Activated naive CD8-positive, alpha-beta T cell treated with anti-CD3 and anti-CD28 coated beads, Interleukin-2, amount 50 U/mL, for 24 hours (primary cell): Measurements from ENCODE around the gene NFKBIB.
"Not testable (repeated sequence)": the region's sequence is repeated elsewhere in the genome, so short reads cannot be mapped to it uniquely, and the experiment has no call there.

Source experiments
- ATAC-seq: fragments of 150-1000 bp; cut with Tn5 transposase; one replicate; pipeline ENCODE4 v1.10.0; 2021
- DNase-seq: peaks from one replicate; pipeline ENCODE4 v3.0.0; 2021
- H3K27ac Mint-ChIP-seq: one replicate; pipeline ENCODE4 v1.8.0; 2021; ENCODE audit warnings: mild to moderate bottlenecking, mixed read lengths
- H3K27me3 Mint-ChIP-seq: one replicate; pipeline ENCODE4 v1.8.0; 2021; ENCODE audit warnings: mixed read lengths
- H3K36me3 Mint-ChIP-seq: one replicate; pipeline ENCODE4 v1.8.0; 2021; ENCODE audit warnings: low read depth, mixed read lengths
- H3K4me1 Mint-ChIP-seq: one replicate; pipeline ENCODE4 v1.8.0; 2021; ENCODE audit warnings: mixed read lengths
- H3K4me3 Mint-ChIP-seq: one replicate; pipeline ENCODE4 v1.8.0; 2021; ENCODE audit warnings: mild to moderate bottlenecking, moderate library complexity, mixed read lengths
- H3K9me3 Mint-ChIP-seq: one replicate; pipeline ENCODE4 v1.8.0; 2021; ENCODE audit warnings: mixed read lengths

The NFKBIB gene

GRCh38 chr19:38921420-38922274, 21.9 kb downstream of the NFKBIB start:
- Mint-ChIP-seq H3K36me3 (peaks cover 23% of the 10 kb centered on the region), H3K27ac (no peak overlapping the region)
- no peak for ATAC-seq

DNA sequence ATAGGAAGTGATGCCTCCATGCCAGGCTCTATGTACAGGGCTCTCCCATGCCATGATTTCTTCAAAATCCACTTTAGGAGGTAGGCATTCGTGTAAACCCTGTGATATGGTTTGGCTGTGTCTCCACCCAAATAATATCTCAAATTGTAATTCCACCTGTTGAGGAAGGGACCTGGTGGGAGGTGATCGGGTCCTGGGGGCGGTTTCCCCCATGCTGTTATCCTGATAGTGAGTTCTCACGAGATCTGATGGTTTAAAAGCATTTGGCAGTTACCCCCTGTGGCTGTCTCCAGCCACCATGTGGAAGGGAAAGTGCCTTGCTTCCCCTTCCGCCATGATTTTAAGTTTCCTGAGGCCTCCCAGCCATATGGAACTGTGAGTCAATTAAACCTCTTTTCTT, 22.7 kb downstream of the NFKBIB start:
- no peaks in the 10 kb centered on the region for H3K4me1 Mint-ChIP-seq
- no peaks in the 10 kb centered on the region for H3K9me3 Mint-ChIP-seq
- H3K36me3 Mint-ChIP-seq, result peaks cover 23% of the 10 kb centered on the region
- H3K27me3 Mint-ChIP-seq, result no peaks in the 10 kb centered on the region
- ATAC-seq, result no peak
- H3K4me3 Mint-ChIP-seq, result no peak overlapping the region
- no peak for DNase-seq
- H3K27ac Mint-ChIP-seq, result no peak overlapping the region

More at GRCh38 chr19:38921420-38922274, 21.9 kb downstream of the NFKBIB start:
- DNase-seq, result no peak
- H3K9me3 Mint-ChIP-seq, result no peaks in the 10 kb centered on the region
- no peaks in the 10 kb centered on the region for H3K27me3 Mint-ChIP-seq
- H3K4me1 Mint-ChIP-seq, result no peaks in the 10 kb centered on the region
- H3K4me3 Mint-ChIP-seq, result no peak overlapping the region

- no peak overlapping the region for H3K4me3 Mint-ChIP-seq
- no peaks in the 10 kb centered on the region for H3K27me3 Mint-ChIP-seq
- H3K9me3 Mint-ChIP-seq, result no peaks in the 10 kb centered on the region
- H3K36me3 Mint-ChIP-seq, result peaks cover 27% of the 10 kb centered on the region
- DNase-seq, result no peak
- no peak for ATAC-seq
- H3K27ac Mint-ChIP-seq, result no peak overlapping the region
- peaks cover 12% of the 10 kb centered on the region for H3K4me1 Mint-ChIP-seq
Observed at GRCh38 chr19:38924388-38924787, 24.6 kb downstream of the NFKBIB start.

DNA sequence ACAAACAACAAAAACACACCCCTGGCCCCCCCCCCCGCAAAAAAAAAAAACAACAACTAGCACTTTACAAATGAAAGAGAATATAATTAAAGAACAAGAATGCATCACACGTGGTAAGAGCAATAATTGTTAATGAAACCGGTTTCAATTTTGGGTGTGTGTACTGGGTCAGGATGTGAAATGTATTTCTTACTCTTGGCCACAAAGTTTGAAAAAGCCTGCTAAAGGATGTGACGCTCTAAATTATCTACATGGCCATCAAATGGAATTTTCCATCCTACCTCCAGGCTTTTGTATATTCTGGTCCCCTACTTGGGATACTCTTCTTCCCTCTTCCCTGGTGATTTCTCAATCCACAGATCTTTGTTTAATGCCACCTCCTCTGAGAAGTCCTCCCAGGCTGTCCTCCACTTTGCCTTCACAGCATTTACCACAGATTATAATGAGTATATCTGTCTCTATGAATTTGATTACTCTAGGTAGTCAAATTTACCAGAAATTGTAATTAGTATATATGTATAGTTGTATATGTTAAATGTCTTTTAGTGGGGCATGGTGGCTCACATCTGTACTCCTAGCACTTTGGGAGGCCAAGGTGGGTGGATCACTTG, 28.7 kb downstream of the NFKBIB start:
- no peak for DNase-seq
- Mint-ChIP-seq H3K36me3 (peaks cover 29% of the 10 kb centered on the region), H3K9me3 (no peaks in the 10 kb centered on the region), H3K4me3 (peak overlapping the region; percentile 88), H3K27ac (no peak overlapping the region), H3K27me3 (no peaks in the 10 kb centered on the region), H3K4me1 (peaks cover 39% of the 10 kb centered on the region)
- ATAC-seq, result no peak

GRCh38 chr19:38929929-38930775, 30.4 kb downstream of the NFKBIB start, which contains the start of gene SARS2:
Gene SARS2, minus strand, starts transcription at chr19:38930763. Its CDS starts 27 bp downstream, at chr19:38930736.
- Mint-ChIP-seq H3K4me3 (peak within 1 kb of the TSS; percentile 88), H3K36me3 (peaks cover 36% of the 10 kb centered on the region), H3K27ac (peak within 1 kb of the TSS; percentile 98), H3K27me3 (no peaks in the 10 kb centered on the region), H3K4me1 (peaks cover 39% of the 10 kb centered on the region), H3K9me3 (no peaks in the 10 kb centered on the region)
- ATAC-seq (peak; percentile 60), DNase-seq (peak; percentile 91)

DNA sequence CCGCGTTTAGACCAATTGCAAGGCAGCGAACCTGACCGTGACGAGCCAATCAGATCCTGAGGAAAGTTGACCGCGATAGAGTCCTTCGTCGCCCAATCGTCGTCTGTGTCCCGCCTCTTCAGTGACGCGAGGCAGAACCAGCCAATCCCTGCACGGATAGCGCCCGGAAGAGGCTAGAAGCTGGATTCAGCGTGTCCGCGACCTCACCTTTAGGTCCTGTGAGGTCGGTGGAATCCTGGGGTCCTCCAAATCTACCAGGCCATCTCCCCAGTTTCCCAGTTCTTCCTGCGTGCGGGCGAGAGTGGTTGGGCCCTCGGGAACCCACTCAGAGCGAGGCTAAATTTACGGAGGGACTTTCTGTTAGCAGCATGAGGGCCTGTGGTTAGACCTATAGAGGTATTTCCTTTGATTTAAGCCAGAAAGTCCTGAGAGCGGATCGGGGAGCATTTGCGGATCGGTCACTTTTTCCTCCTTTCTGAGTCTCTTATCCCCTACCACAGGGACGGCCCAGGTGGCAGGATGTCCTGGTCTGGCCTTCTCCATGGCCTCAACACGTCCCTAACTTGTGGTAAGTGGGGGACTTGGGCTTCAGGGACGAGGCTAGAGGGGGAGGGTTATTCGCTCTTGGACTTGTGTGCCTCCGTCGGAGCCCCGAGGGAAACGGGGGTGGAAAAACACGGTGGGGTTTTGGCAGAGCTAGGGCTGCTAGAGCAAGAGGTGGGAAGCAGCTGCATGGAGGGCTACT, 31.2 kb downstream of the NFKBIB start, which contains the start of gene MRPS12:
MRPS12 (plus strand) TSS at position 169 of the 745 bp plus-strand sequence; CDS start at position 520, 351 bp downstream.
- peak; percentile 97 for ATAC-seq

GRCh38 chr19:38931521-38931793, 31.7 kb downstream of the NFKBIB start:
- ATAC-seq (no peak), DNase-seq (no peak)
- H3K27ac Mint-ChIP-seq, result peak overlapping the region; percentile 98
- H3K4me3 Mint-ChIP-seq, result peak overlapping the region; percentile 88
- no peaks in the 10 kb centered on the region for H3K27me3 Mint-ChIP-seq
- no peaks in the 10 kb centered on the region for H3K9me3 Mint-ChIP-seq
- H3K4me1 Mint-ChIP-seq, result peaks cover 39% of the 10 kb centered on the region
- peaks cover 40% of the 10 kb centered on the region for H3K36me3 Mint-ChIP-seq

More for the DNA sequence above, 31.2 kb downstream of the NFKBIB start, which contains the start of gene MRPS12:
- Mint-ChIP-seq H3K27me3 (no peaks in the 10 kb centered on the region), H3K36me3 (peaks cover 37% of the 10 kb centered on the region), H3K9me3 (no peaks in the 10 kb centered on the region), H3K4me3 (peak within 1 kb of the TSS; percentile 88), H3K27ac (peak within 1 kb of the TSS; percentile 98), H3K4me1 (peaks cover 39% of the 10 kb centered on the region)
- DNase-seq, result peak; percentile 97

DNA sequence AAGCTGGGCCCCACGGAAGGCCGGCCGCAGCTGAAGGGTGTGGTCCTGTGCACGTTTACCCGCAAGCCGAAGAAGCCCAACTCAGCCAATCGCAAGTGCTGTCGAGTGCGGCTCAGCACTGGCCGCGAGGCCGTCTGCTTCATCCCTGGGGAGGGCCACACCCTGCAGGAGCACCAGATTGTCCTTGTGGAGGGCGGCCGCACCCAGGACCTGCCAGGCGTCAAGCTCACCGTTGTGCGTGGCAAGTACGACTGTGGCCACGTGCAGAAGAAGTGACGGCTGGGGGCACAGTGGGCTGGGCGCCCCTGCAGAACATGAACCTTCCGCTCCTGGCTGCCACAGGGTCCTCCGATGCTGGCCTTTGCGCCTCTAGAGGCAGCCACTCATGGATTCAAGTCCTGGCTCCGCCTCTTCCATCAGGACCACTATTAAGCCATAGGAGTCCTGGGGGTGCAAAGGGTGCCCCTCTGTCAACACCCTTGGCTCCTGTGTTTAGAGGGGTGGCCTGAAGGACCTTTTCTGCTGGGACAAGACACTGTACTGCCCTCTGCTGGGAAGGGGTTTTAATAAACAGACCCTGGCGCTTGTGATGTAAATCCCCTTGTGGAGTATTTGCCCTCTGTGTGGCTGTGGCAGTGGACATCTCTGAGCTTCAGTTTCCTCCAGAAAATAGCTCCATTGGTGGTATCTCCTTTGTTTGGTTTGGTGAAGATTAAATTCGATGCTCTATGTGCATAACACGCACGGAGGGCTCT, 32.8 kb downstream of the NFKBIB start:
- peaks cover 39% of the 10 kb centered on the region for H3K4me1 Mint-ChIP-seq
- no peak for ATAC-seq
- DNase-seq, result peak; percentile 51
- no peak overlapping the region for H3K27ac Mint-ChIP-seq
- H3K36me3 Mint-ChIP-seq, result peaks cover 39% of the 10 kb centered on the region
- H3K9me3 Mint-ChIP-seq, result no peaks in the 10 kb centered on the region
- peak overlapping the region; percentile 88 for H3K4me3 Mint-ChIP-seq
- no peaks in the 10 kb centered on the region for H3K27me3 Mint-ChIP-seq

DNA sequence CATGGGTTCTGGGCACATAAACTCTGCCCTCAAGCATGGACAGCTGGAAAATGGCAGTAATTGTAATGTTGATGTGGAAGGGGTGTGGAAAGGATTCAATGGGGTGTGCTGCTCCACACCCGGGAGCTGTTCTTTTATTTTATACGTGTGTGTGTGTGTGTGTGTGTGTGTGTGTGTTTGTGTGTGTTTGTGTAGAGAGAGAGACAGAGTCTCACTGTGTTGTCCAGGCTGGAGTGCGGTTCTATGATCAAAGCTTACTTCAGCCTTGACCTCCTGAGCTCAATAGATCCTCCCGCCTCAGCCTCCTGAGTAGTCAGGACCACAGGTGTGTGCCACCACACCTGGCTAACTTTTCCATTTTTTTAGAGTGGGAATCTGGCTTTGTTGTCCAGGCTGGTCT, 33.8 kb downstream of the NFKBIB start:
- Mint-ChIP-seq H3K4me1 (peaks cover 36% of the 10 kb centered on the region), H3K27ac (no peak overlapping the region), H3K27me3 (no peaks in the 10 kb centered on the region), H3K4me3 (peak overlapping the region; percentile 60), H3K9me3 (no peaks in the 10 kb centered on the region), H3K36me3 (peaks cover 38% of the 10 kb centered on the region)
- ATAC-seq (no peak), DNase-seq (no peak)

DNA sequence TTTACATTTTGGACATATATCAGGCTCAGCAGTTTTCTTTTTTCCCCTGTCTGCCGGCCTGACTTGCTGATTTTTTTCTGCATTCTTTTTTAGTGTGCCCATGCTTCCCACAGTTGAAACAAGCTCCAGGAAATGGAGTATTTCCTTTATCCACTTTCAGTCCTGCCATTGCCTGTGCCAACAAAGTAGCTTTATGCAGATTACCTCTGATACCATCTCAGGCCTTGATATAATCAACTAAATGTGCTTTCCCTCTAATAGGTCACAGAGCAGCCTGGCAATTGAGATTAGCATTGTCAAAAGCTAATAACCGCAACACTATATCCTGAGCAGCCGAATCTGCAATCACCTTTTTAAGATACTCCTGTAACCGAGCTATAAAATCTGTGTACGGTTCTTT, 40.2 kb downstream of the NFKBIB start:
- Mint-ChIP-seq H3K4me3 (no peak overlapping the region), H3K4me1 (peaks cover 8% of the 10 kb centered on the region), H3K9me3 (no peaks in the 10 kb centered on the region), H3K27ac (no peak overlapping the region), H3K27me3 (peaks cover 4% of the 10 kb centered on the region), H3K36me3 (peaks cover 12% of the 10 kb centered on the region)
- no peak for DNase-seq
- ATAC-seq, result no peak

DNA sequence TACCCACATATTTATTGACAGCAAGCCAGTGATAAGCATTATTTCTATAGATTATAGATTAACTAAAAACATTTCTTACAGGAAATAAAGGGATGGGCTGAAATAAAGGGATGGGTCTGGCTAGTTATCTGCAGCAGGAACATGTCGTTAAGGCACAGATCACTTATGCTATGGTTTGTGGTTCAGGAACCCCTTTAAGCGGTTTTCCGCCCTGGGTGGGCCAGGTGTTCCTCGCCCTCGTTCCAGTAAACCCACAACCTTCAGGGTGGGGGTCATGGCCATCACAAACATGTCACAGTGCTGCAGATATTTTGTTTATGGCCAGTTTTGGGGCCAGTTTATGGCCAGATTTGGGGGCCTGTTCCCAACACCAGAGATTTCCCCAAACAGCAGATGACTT, 41.7 kb downstream of the NFKBIB start:
- H3K9me3 Mint-ChIP-seq, H3K36me3 Mint-ChIP-seq, ATAC-seq, H3K27me3 Mint-ChIP-seq, H3K27ac Mint-ChIP-seq, H3K4me3 Mint-ChIP-seq, H3K4me1 Mint-ChIP-seq, DNase-seq: not testable (repeated sequence)

GRCh38 chr19:38941979-38942378, 42.2 kb downstream of the NFKBIB start:
- Mint-ChIP-seq H3K9me3 (no peaks in the 10 kb centered on the region), H3K36me3 (peaks cover 1% of the 10 kb centered on the region), H3K27ac (no peak overlapping the region), H3K4me1 (peaks cover 8% of the 10 kb centered on the region), H3K27me3 (peaks cover 4% of the 10 kb centered on the region), H3K4me3 (no peak overlapping the region)
- DNase-seq, result no peak
- no peak for ATAC-seq

DNA sequence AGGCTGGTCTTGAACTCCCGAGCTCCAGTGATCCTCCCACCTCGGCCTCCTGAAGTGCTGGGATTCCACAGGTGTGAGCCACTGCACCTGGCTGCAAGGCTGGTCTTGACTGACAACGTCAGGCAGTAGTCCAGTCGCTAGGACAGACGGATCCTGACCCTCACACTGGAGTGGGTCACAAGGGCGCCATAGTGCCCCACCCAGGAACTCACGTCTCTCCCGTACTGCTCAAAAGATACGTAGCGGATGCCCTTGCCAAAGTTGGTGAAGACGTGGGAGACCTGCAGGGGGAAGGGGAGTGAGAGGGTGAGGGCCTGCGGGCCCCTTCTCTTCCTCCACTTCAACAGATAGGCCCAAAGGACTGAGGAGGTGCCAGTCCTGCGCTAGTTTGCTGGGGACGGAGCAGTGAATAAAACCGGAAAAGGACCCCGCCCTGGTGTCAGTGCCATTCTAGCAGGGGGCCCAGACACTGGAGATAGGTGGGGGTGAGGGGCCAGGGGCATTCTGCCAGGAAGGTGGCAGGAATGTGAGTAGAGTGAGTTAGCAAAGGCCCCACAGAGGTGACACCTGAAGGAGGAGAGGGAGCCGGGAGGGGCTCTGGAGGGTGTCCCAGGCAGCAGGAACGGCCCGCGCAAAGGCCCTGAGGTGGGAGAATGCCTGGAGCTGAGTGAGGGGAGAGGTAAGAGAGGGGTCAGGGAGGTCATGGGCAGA, 42.9 kb downstream of the NFKBIB start:
- H3K4me3 Mint-ChIP-seq, result no peak overlapping the region
- peaks cover 8% of the 10 kb centered on the region for H3K4me1 Mint-ChIP-seq
- ATAC-seq (no peak), DNase-seq (no peak)
- no peak overlapping the region for H3K27ac Mint-ChIP-seq
- peaks cover 1% of the 10 kb centered on the region for H3K36me3 Mint-ChIP-seq
- H3K27me3 Mint-ChIP-seq, result peaks cover 4% of the 10 kb centered on the region
- no peaks in the 10 kb centered on the region for H3K9me3 Mint-ChIP-seq
